GM12864 (cell line): ENCODE measurements around the gene MIER3.

ENCODE experiments used
- DNase-seq: peaks from one replicate; pipeline ENCODE4 v3.0.0-alpha.2; 2011; ENCODE audit warnings: low read depth
- H3K4me3 ChIP-seq: 2 replicates; pipeline ENCODE4 v1.5.1; 2011; ENCODE audit warnings: mild to moderate bottlenecking, low read depth, low read length, control low read depth
- CTCF ChIP-seq: IDR thresholded peaks from 2 replicates; pipeline ENCODE4 v1.5.1; 2011; ENCODE audit warnings: low read depth, mild to moderate bottlenecking, moderate library complexity, low read length, control low read depth, inconsistent platforms; ENCODE audit errors: missing control alignments

MIER3 gene

GRCh38 chr5:56871777-56872176 is 80.1 kb downstream of the MIER3 start:
- no peak overlapping the region for H3K4me3 ChIP-seq
- TF ChIP-seq CTCF, result no peak
- DNase-seq, result no peak
